ENCODE data around the gene CHST5. TPM values are rescaled to one million over a fixed set of nuclear protein-coding genes. Genes with fewer than 3 reads are reported as not detected.

The CHST5 gene
- total RNA-seq, 1 donor from 2014 or later, result 0.26 TPM

Other genes starting within 250 kb of the CHST5 start
- gene CFDP1, start 102.6 kb downstream of the CHST5 start, total RNA-seq, result 60.2 TPM
- gene TMEM170A, start 71.4 kb downstream of the CHST5 start, total RNA-seq, result 25.7 TPM
- 3.2 TPM for gene CHST6, start 40.7 kb downstream of the CHST5 start, total RNA-seq
- gene TMEM231, start 20.1 kb upstream of the CHST5 start, total RNA-seq, result 18.3 TPM
- 77.4 TPM for gene GABARAPL2, start 30.3 kb upstream of the CHST5 start, total RNA-seq
- gene ADAT1, start 87.2 kb upstream of the CHST5 start, total RNA-seq, result 87.1 TPM
- 129 TPM for gene KARS1, start 111.6 kb upstream of the CHST5 start, total RNA-seq
- 47.1 TPM for gene TERF2IP, start 111.7 kb upstream of the CHST5 start, total RNA-seq
- not detected for gene CPHXL2, start 140.9 kb upstream of the CHST5 start, total RNA-seq
- gene DUXB, start 165.4 kb upstream of the CHST5 start, total RNA-seq, result not detected
- not detected for gene CPHXL, start 190.4 kb upstream of the CHST5 start, total RNA-seq